Jurkat, Clone E6-1 (cell line): ENCODE data around the gene RBFOX1.
A peak's percentile ranks its signal among the peaks of the same experiment; 100 is the strongest.

ENCODE experiments used
- DNase-seq: peaks from one replicate; pipeline ENCODE4 v3.0.0-alpha.2; 2011; ENCODE audit warnings: low read depth, low spot score
- H3K4me3 ChIP-seq: 2 replicates; pipeline ENCODE4 v1.5.1; 2011; ENCODE audit warnings: mild to moderate bottlenecking, low read length, control low read depth, moderate library complexity

Gene RBFOX1

GRCh38 chr16:7504844-7505243 lies 172.2 kb downstream of the RBFOX1 start:
- DNase-seq, result no peak
- no peak overlapping the region for H3K4me3 ChIP-seq

- no peak for DNase-seq
Observed at GRCh38 chr16:7505495-7505894, 172.8 kb downstream of the RBFOX1 start.

GRCh38 chr16:7506363-7506762 lies 173.7 kb downstream of the RBFOX1 start:
- H3K4me3 ChIP-seq, result no peak overlapping the region
- DNase-seq, result no peak

More at GRCh38 chr16:7505495-7505894, 172.8 kb downstream of the RBFOX1 start:
- no peak overlapping the region for H3K4me3 ChIP-seq

GRCh38 chr16:7508656-7509055 lies 176.0 kb downstream of the RBFOX1 start:
- no peak overlapping the region for H3K4me3 ChIP-seq
- DNase-seq, result no peak

- no peak overlapping the region for H3K4me3 ChIP-seq
- DNase-seq, result no peak
Observed at GRCh38 chr16:7509963-7510601, 177.4 kb downstream of the RBFOX1 start.

- no peak overlapping the region for H3K4me3 ChIP-seq
- DNase-seq, result no peak
Observed at GRCh38 chr16:7511549-7512260, 179.1 kb downstream of the RBFOX1 start.

- no peak overlapping the region for H3K4me3 ChIP-seq
- no peak for DNase-seq
Observed at GRCh38 chr16:7512503-7512902, 179.9 kb downstream of the RBFOX1 start.

- peak; percentile 37 for DNase-seq
Observed at GRCh38 chr16:7513429-7513828, 180.8 kb downstream of the RBFOX1 start.

GRCh38 chr16:7515543-7515942 lies 182.9 kb downstream of the RBFOX1 start:
- no peak for DNase-seq
- H3K4me3 ChIP-seq, result no peak overlapping the region

More at GRCh38 chr16:7513429-7513828, 180.8 kb downstream of the RBFOX1 start:
- H3K4me3 ChIP-seq, result no peak overlapping the region

GRCh38 chr16:7517496-7517895 lies 184.9 kb downstream of the RBFOX1 start:
- no peak for DNase-seq
- H3K4me3 ChIP-seq, result no peak overlapping the region

- no peak for DNase-seq
- H3K4me3 ChIP-seq, result no peak overlapping the region
Observed at GRCh38 chr16:7518158-7518557, 185.5 kb downstream of the RBFOX1 start.

GRCh38 chr16:7521834-7522233 lies 189.2 kb downstream of the RBFOX1 start:
- no peak for DNase-seq
- no peak overlapping the region for H3K4me3 ChIP-seq

- DNase-seq, result no peak
- no peak overlapping the region for H3K4me3 ChIP-seq
Observed at GRCh38 chr16:7524419-7524818, 191.8 kb downstream of the RBFOX1 start.

GRCh38 chr16:7526736-7527135 lies 194.1 kb downstream of the RBFOX1 start:
- no peak overlapping the region for H3K4me3 ChIP-seq
- no peak for DNase-seq

- no peak for DNase-seq
- no peak overlapping the region for H3K4me3 ChIP-seq
Observed at GRCh38 chr16:7532534-7532933, 199.9 kb downstream of the RBFOX1 start.

- DNase-seq, result no peak
- no peak overlapping the region for H3K4me3 ChIP-seq
Observed at GRCh38 chr16:7534749-7535148, 202.1 kb downstream of the RBFOX1 start.

- no peak for DNase-seq
- no peak overlapping the region for H3K4me3 ChIP-seq
Observed at GRCh38 chr16:7541026-7541425, 208.4 kb downstream of the RBFOX1 start.

GRCh38 chr16:7545251-7545650 lies 212.6 kb downstream of the RBFOX1 start:
- no peak overlapping the region for H3K4me3 ChIP-seq
- no peak for DNase-seq

GRCh38 chr16:7546948-7547347 lies 214.3 kb downstream of the RBFOX1 start:
- H3K4me3 ChIP-seq, result no peak overlapping the region
- DNase-seq, result no peak

- DNase-seq, result no peak
- H3K4me3 ChIP-seq, result no peak overlapping the region
Observed at GRCh38 chr16:7547736-7548135, 215.1 kb downstream of the RBFOX1 start.

GRCh38 chr16:7548796-7549318 lies 216.2 kb downstream of the RBFOX1 start:
- no peak overlapping the region for H3K4me3 ChIP-seq
- no peak for DNase-seq
